HG03457 (cell line): ENCODE measurements around the gene ARFGEF3.
"Not testable (repeated sequence)": the region's sequence is repeated elsewhere in the genome, so short reads cannot be mapped to it uniquely, and the experiment has no call there.

Experiments used
- ATAC-seq: cut with Tn5 transposase; IDR thresholded peaks from one replicate; pipeline ENCODE4 v1.9.1; 2021; ENCODE audit warnings: moderate number of reproducible peaks; ENCODE audit not compliant: unreplicated experiment

The ARFGEF3 gene

DNA sequence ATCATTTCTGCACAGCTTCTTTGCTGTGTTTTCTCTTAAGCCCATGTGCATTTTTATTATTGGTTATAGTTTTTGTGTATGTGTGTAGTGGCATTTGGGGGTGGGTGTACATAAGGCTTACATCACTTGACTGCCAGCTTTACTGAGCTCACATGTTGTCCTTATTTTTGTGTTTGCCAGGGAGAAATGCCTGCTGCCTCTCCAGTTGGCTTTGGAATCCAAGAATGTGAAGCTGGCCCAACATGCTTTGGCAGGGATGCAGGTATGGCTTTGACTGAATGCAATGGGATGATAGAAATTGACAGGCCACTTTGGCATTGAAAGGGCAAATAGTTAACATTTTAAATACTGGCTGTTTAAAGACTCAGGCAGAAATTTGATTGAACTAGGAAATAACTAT, 45.1 kb downstream of the ARFGEF3 start:
- ATAC-seq, result no peak

GRCh38 chr6:138211048-138211581, 49.4 kb downstream of the ARFGEF3 start:
- no peak for ATAC-seq

DNA sequence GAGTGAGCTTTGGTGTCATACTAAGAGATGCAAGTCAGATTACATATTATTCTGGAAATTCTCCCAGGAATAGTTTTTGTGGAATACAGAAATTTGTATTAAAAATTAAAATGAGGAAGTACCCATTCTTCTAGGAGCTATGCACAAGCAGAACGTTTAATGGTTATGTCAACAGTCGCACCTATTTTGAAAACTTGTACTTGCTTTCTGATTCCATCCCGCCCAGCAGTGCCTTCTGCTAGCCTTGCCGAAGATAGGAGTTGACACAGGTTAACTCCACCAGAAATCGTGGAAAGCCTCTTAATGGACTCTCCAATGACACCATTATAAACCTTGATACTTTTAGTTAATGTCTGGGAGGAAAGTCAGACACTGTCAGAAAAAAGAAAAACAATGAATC, 49.9 kb downstream of the ARFGEF3 start:
- no peak for ATAC-seq

DNA sequence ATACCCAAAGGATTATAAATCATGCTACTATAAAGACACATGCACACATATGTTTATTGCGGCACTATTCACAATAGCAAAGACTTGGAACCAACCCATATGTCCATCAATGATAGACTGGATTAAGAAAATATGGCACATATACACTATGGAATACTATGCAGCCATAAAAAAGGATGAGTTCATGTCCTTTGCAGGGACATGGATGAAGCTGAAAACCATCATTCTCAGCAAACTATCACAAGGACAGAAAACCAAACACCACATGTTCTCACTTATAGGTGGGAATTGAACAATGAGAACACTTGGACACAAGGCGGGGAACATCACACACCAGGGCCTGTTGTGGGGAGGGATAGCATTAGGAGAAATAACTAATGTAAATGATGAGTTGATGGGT, 50.8 kb downstream of the ARFGEF3 start:
- ATAC-seq, result not testable (repeated sequence)

- ATAC-seq, result no peak
Observed at GRCh38 chr6:138215093-138215782, 53.5 kb downstream of the ARFGEF3 start.

- no peak for ATAC-seq
Observed at GRCh38 chr6:138218449-138218848, 56.7 kb downstream of the ARFGEF3 start, which contains the start of gene PBOV1. TSS of gene PBOV1 (minus strand) at chr6:138218491. CDS start at chr6:138218395, 96 bp downstream.

DNA sequence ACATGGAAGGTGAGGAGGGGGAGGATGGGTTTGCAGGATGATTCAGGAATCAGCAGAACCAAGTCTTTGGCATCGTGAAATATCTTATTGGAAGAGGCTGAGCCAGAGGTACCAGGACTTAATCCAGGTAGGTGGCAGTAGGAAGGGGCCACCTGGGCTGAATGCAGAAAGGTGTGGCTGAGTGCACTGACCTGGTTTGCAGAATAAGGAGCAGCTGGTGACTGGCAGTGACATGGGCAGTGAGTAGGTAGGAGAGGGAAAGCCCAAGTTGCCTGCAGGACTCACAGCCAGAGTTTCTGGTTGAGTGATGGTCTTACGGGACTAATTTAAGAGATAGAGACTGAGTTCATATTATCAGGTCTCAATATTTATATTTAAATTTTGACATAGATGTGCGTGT, 57.7 kb downstream of the ARFGEF3 start:
- ATAC-seq, result no peak

GRCh38 chr6:138219901-138220300, 58.2 kb downstream of the ARFGEF3 start:
- ATAC-seq, result no peak

GRCh38 chr6:138222901-138223546, 61.3 kb downstream of the ARFGEF3 start:
- no peak for ATAC-seq

GRCh38 chr6:138225953-138226352, 64.2 kb downstream of the ARFGEF3 start:
- no peak for ATAC-seq

DNA sequence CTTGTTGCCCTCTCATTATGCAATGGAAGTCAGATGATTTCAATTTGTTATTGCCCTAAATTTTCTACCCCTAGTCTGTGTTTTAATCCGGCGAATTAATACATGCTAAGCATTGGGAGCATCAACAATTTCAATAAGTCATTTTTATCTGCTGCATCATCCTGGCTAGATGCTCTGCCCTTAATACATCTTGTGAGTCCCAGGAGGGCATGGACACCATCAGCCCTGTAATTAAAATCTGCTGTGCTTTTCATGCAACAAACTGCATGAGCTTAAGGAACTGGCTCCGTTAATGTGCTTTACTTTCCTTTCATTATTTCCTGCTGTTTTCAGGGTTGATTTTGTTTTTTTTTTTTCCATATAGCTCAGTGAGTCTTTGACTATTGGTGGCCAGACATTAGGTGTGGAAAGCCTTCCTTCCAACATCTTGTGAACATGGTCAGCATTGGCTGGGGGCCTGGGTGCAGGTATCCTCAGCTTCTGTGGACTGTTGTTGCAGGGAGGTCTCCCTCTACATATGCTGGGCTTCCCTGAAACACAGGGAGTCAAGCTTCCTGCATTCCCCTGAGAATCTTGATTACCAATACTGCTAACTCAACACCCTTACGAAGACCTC, 65.1 kb downstream of the ARFGEF3 start:
- no peak for ATAC-seq

DNA sequence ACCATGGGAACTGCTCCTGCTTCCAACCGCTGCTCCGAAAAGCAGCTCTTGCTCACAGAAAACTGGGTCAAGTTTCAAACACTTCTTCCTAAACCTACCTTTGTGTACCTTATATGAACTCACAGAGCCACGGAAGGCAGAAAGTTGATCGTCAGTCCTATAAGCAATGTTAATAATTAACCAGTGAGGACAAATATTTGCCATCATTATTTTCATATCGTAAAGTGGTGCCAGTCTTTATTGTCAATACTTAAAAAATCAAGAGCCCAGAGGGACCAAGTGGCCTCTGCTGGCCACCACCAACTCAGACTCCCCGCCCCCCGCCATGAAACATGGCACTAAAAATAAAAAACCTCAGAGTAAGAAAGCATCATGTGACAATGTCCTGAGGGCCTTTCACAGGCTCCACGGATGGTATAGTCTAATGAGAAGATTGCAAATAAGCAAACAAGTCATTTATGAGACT, 65.6 kb downstream of the ARFGEF3 start:
- no peak for ATAC-seq

GRCh38 chr6:138229072-138229471, 67.3 kb downstream of the ARFGEF3 start:
- ATAC-seq, result no peak

DNA sequence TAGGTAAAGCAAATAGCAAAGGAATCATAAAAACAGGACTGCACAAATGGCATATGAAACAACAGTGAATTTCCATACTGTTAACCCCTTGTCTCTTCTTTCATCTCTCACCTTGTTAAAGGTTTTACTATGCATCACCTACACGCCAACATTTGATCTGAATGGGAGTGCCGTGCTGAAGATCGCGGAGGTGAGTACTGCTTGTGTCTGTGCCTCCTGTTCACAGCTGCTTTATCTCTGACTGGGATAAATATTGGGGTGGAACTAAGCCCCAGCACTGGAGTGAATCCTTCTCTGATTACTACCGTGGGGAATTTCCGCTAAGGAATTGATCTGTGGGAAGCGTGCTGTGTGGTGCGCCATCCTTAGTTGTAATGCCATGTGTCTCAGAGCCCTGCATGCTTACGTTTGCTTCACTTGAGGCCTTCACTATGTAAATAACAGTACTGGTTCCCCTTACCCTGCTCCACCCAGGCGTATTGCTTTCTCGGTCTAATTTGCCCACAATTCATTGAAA, 68.0 kb downstream of the ARFGEF3 start:
- ATAC-seq, result no peak

GRCh38 chr6:138230221-138230620, 68.5 kb downstream of the ARFGEF3 start:
- ATAC-seq, result no peak

GRCh38 chr6:138230759-138231380, 69.1 kb downstream of the ARFGEF3 start:
- no peak for ATAC-seq

- ATAC-seq, result no peak
Observed at GRCh38 chr6:138231381-138231886, 69.7 kb downstream of the ARFGEF3 start.

GRCh38 chr6:138234363-138234762, 72.6 kb downstream of the ARFGEF3 start:
- no peak for ATAC-seq

- no peak for ATAC-seq
Observed at GRCh38 chr6:138235205-138235604, 73.5 kb downstream of the ARFGEF3 start.

- no peak for ATAC-seq
Observed at GRCh38 chr6:138235693-138236092, 74.0 kb downstream of the ARFGEF3 start.

GRCh38 chr6:138237463-138237862, 75.7 kb downstream of the ARFGEF3 start:
- no peak for ATAC-seq
